Gastrocnemius medialis (tissue), 4 donors: Measurements from ENCODE around the gene SYF2. TPM values are rescaled to one million over a fixed set of nuclear protein-coding genes. Genes with fewer than 3 reads are reported as not detected.

ENCODE experiments used
- ATAC-seq, 2 donors: fragments of 150-250 bp; one replicate each; pipeline ENCODE4 v1.9.1; 2016
- DNase-seq, 2 donors: peaks; one replicate each; pipeline ENCODE4 v3.0.0-alpha.2; 2019
- H3K27ac ChIP-seq, 4 donors: fragments of 200-600 bp; sonication (generic); 1 replicate in 1 of 4; 2 replicates in 3 of 4; pipeline ENCODE4 v1.5.1; 2016 to 2018; ENCODE audit warnings: mild to moderate bottlenecking in 2 of 4, moderate library complexity in 1 of 4
- H3K27me3 ChIP-seq, 3 donors: fragments of 200-600 bp; sonication (generic) in 2 of 3; 1 replicate in 1 of 3; 2 replicates in 2 of 3; pipeline versions ENCODE4 v1.5.1 to v1.6.0; 2016 to 2019; ENCODE audit warnings: mild to moderate bottlenecking in 1 of 3, moderate library complexity in 1 of 3
- H3K36me3 ChIP-seq, 2 donors: fragments of 200-600 bp; sonication (generic) in 1 of 2; one replicate each; pipeline ENCODE4 v1.5.1; 2017 to 2018
- H3K4me1 ChIP-seq, 2 donors: fragments of 200-600 bp; sonication (generic) in 1 of 2; one replicate each; pipeline ENCODE4 v1.5.1; 2016 to 2017; ENCODE audit warnings: mild to moderate bottlenecking in 2 of 2
- H3K4me3 ChIP-seq, 4 donors: fragments of 200-600 bp; sonication (generic) in 3 of 4; 1 replicate in 1 of 4; 2 replicates in 3 of 4; pipeline ENCODE4 v1.5.1; 2016 to 2019; ENCODE audit warnings: mild to moderate bottlenecking in 2 of 4
- H3K9me3 ChIP-seq, 3 donors: fragments of 200-600 bp; sonication (generic) in 2 of 3; 1 replicate in 1 of 3; 2 replicates in 2 of 3; pipeline ENCODE4 v1.5.1; 2016 to 2019
- POLR2A ChIP-seq, 2 donors: fragments of 450-650 bp; IDR thresholded peaks; one replicate each; pipeline ENCODE4 v1.6.1; 2017; ENCODE audit warnings: antibody characterized with exemption in 2 of 2, mild to moderate bottlenecking in 2 of 2, moderate library complexity in 2 of 2
- in situ Hi-C, 4 donors: fragments of 200-750 bp; cut with MboI; loops; one replicate each; pipeline versions ENCODE4 v1.15.0 to v1.8.0; 2017; ENCODE audit warnings: low sequenced_read_pairs in 4 of 4
- intact Hi-C: fragments of 100-400 bp; cut with DNase I; formaldehyde crosslinking; loops from one replicate; pipeline ENCODE4 v1.15.1; 2023; ENCODE audit warnings: low total_unique reads
- total RNA-seq, 4 donors: library from RNA; depleted of rRNA; stranded (reverse); fragments of >200 nt; gene quantifications; one replicate each; pipeline versions ENCODE4 v1.1.0 to v1.2.3, GENCODE V29; 2016
- TF ChIP-seq, protein P1 (sequence below), 5 experiments: fragments of 450-650 bp in 3 of 5; fragments of 200-600 bp in 2 of 5; sonication (generic) in 2 of 5; IDR thresholded peaks in 4 of 5; conservative IDR thresholded peaks in 1 of 5; 1 replicate in 4 of 5; 2 replicates in 1 of 5; pipeline ENCODE4 v1.5.1; 2016 to 2019; ENCODE audit warnings: antibody characterized with exemption in 5 of 5, mild to moderate bottlenecking in 3 of 5, moderate library complexity in 3 of 5

The SYF2 gene
- total RNA-seq, 4 donors from 2014 or later, result 49.1 to 67.4 (median 58.3) TPM

DNA sequence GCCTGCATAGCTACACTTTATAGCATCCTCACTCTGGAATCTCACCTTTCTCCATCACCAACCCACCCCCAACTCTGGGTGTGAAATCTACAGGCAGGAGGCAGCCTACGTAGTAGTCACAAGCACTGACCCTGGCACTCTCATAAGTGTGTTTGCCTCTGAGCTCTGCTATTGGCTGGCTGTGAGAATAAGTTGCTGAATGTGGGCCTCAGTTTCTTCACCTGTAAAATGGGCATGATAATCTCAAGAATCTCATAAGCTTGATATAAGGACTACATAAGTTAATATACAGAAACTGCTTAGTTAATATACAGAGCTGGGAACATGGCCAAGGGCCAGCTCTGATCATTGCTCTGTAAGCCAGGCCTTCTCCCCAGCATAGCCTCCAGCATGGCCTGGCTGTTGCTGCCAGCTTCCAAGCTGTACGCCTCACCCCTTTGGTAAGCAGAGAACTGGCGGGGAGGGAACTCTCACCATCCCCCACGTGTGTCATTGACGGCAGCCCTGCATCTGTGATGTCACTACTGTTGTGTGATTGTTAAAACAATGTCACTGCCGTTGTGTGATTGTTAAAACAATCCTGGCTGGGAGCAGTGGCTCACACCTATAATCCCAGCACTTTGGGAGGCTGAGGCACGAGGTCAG is 53.3 kb downstream of the SYF2 start:
- H3K4me3 ChIP-seq, result no peak overlapping the region
- no peaks in the 10 kb centered on the region for H3K36me3 ChIP-seq
- DNase-seq (no peak), ATAC-seq (no peak)
- in situ Hi-C loops (no loop called here), intact Hi-C loops (no loop called here)
- no peak overlapping the region for H3K27ac ChIP-seq
- H3K27me3 ChIP-seq, result no peaks in the 10 kb centered on the region
- TF ChIP-seq POLR2A (IDR thresholded peaks at IDR 0.05), result no peak
- TF ChIP-seq, protein P1, sequence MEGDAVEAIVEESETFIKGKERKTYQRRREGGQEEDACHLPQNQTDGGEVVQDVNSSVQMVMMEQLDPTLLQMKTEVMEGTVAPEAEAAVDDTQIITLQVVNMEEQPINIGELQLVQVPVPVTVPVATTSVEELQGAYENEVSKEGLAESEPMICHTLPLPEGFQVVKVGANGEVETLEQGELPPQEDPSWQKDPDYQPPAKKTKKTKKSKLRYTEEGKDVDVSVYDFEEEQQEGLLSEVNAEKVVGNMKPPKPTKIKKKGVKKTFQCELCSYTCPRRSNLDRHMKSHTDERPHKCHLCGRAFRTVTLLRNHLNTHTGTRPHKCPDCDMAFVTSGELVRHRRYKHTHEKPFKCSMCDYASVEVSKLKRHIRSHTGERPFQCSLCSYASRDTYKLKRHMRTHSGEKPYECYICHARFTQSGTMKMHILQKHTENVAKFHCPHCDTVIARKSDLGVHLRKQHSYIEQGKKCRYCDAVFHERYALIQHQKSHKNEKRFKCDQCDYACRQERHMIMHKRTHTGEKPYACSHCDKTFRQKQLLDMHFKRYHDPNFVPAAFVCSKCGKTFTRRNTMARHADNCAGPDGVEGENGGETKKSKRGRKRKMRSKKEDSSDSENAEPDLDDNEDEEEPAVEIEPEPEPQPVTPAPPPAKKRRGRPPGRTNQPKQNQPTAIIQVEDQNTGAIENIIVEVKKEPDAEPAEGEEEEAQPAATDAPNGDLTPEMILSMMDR (IDR thresholded peaks at IDR 0.05 in 4 of 5, conservative IDR thresholded peaks at IDR 0.05 in 1 of 5), result no peak
- no peaks in the 10 kb centered on the region for H3K4me1 ChIP-seq
- no peaks in the 10 kb centered on the region for H3K9me3 ChIP-seq

DNA sequence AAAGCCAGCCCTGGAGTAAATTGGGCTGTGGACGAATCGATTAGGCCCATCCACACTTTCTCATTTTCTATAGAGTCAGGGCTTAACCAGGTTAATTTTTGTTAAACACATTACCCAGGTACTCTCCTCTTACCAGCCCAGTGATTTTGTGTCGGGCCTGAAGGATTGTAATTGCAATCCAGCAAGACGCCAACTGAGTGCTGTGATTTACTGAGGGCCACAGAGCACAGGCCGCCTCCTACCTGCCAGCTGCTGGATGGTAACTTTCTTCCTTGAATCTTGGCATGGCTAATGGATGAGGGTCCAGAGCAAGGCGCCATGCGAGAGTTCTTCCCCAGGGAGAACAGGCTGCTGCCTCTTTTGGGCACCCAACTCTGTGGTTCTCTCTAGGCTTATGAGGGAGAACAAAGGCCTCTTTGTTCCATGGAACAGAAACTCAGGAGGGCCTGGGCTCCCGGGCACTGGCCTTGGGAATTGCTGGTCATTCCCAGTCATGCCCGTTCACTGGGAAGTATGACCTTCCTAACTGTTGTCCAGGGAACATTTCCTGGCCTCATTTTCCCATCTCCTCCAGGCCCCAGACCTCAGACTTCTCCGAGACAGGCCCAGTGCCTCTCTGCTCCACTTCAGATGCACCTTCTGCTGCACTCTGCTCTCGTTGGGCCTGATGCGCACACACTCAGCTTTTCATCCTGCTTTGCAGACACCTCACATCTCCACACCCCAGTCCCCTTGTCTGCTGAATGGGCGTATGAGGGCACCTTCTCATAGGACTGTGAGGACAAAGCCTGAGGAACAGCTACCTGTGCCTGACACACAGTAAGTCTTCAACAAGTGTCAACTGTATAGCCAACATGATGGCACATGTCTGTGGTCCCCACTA is 57.3 kb downstream of the SYF2 start:
- Histone ChIP-seq H3K9me3 (no peaks in the 10 kb centered on the region), H3K4me3 (no peak overlapping the region), H3K4me1 (no peaks in the 10 kb centered on the region), H3K36me3 (no peaks in the 10 kb centered on the region), H3K27me3 (no peaks in the 10 kb centered on the region), H3K27ac (no peak overlapping the region)
- in situ Hi-C loops (no loop called here), intact Hi-C loops (no loop called here)
- no peak for ATAC-seq
- no peak for DNase-seq
- TF ChIP-seq, protein P1 (IDR thresholded peaks at IDR 0.05 in 4 of 5, conservative IDR thresholded peaks at IDR 0.05 in 1 of 5), result no peak
- TF ChIP-seq POLR2A (IDR thresholded peaks at IDR 0.05), result no peak

- Histone ChIP-seq H3K27ac (no peak overlapping the region), H3K27me3 (no peaks in the 10 kb centered on the region), H3K4me1 (no peaks in the 10 kb centered on the region), H3K4me3 (no peak overlapping the region), H3K36me3 (no peaks in the 10 kb centered on the region), H3K9me3 (no peaks in the 10 kb centered on the region)
- in situ Hi-C loops (no loop called here), intact Hi-C loops (no loop called here)
- DNase-seq, result no peak
- no peak for ATAC-seq
- TF ChIP-seq, protein P1 (IDR thresholded peaks at IDR 0.05 in 4 of 5, conservative IDR thresholded peaks at IDR 0.05 in 1 of 5), result no peak
- TF ChIP-seq POLR2A (IDR thresholded peaks at IDR 0.05), result no peak
These were observed 58.0 kb downstream of the SYF2 start for GRCh38 chr1:25174363-25174729.

DNA sequence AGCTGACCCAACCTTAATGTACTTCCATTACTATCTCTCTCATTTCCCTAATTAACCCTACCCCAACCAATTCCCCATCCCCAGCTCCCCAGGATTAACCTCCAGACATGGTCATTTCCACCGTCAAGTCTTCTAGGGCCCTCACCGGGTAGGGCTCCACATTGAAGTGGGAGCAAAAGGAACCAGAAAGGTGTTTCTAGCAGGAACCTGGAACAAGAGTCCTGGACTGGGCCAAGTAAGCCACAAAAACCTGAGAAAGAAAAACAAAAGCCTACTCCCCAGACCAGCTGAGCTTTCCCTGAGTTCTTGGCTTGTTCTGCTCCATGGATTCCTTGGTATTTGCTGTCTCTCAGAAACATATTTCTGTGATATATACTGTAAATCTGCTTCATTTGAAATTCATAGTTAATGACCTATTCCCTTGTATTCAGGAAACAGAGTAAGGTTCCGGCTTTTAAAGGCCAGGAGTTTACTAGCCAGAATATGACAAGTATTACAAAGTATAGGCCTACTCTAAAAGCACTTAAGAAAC is 58.4 kb downstream of the SYF2 start:
- H3K27me3 ChIP-seq, result no peaks in the 10 kb centered on the region
- ATAC-seq (no peak), DNase-seq (no peak)
- no peak overlapping the region for H3K4me3 ChIP-seq
- intact Hi-C loops (no loop called here), in situ Hi-C loops (no loop called here)
- H3K9me3 ChIP-seq, result no peaks in the 10 kb centered on the region
- no peaks in the 10 kb centered on the region for H3K4me1 ChIP-seq
- H3K36me3 ChIP-seq, result no peaks in the 10 kb centered on the region
- H3K27ac ChIP-seq, result no peak overlapping the region
- TF ChIP-seq, protein P1 (IDR thresholded peaks at IDR 0.05 in 4 of 5, conservative IDR thresholded peaks at IDR 0.05 in 1 of 5), result no peak
- no peak for TF ChIP-seq POLR2A (IDR thresholded peaks at IDR 0.05)

Other genes with a start within 250 kb of the SYF2 start
- 10 to 100 TPM; 10.3 to 43.0 (median 20.9) TPM for gene RSRP1, start 15.0 kb upstream of the SYF2 start, total RNA-seq
- gene RHD, start 40.0 kb upstream of the SYF2 start, total RNA-seq, result under 1 TPM in 1 of 4 donors, not detected in 3; 0.40 TPM
- 10 to 100 TPM; 28.4 to 47.9 (median 43.0) TPM for gene TMEM50A, start 105.8 kb upstream of the SYF2 start, total RNA-seq
- 1 to 10 TPM in 2 of 4 donors, not detected in 2; 1.0 to 2.4 TPM for gene RHCE, start 188.3 kb upstream of the SYF2 start, total RNA-seq
- gene MACO1, start 198.4 kb upstream of the SYF2 start, total RNA-seq, result 10 to 100 TPM; 38.8 to 74.6 (median 44.8) TPM